PFSK-1 (cell line): Measurements from ENCODE around the gene TTBK2.

Source experiments
- FOXP2 ChIP-seq: optimal IDR thresholded peaks from 2 replicates; pipeline ENCODE3; 2011; ENCODE audit warnings: borderline replicate concordance, control low read depth, inconsistent platforms; ENCODE audit not compliant: insufficient read depth; ENCODE audit errors: extremely low read length, extremely low read depth
- POLR2AphosphoS5 ChIP-seq: IDR thresholded peaks from 2 replicates; pipeline ENCODE4 v1.6.1; 2012; ENCODE audit warnings: low read depth, mild to moderate bottlenecking, control low read depth, low read length, moderate library complexity
- SIN3A ChIP-seq: IDR thresholded peaks from 2 replicates; pipeline ENCODE4 v1.6.1; 2012; ENCODE audit warnings: mild to moderate bottlenecking, low read length, moderate library complexity, borderline replicate concordance; ENCODE audit not compliant: insufficient read depth
- TAF1 ChIP-seq: IDR thresholded peaks from 2 replicates; pipeline ENCODE4 v1.6.1; 2012; ENCODE audit warnings: low read length, control low read depth, borderline replicate concordance; ENCODE audit not compliant: insufficient read depth
- TF ChIP-seq, protein P1 (sequence below), 2 experiments: IDR thresholded peaks; 2 replicates each; pipeline versions ENCODE4 v1.6.1 to v1.8.0; 2011 to 2012; ENCODE audit warnings: low read depth in 2 of 2, low read length in 2 of 2, control low read depth in 1 of 2, inconsistent platforms in 1 of 2, mild to moderate bottlenecking in 1 of 2, moderate library complexity in 1 of 2; ENCODE audit not compliant: insufficient read depth in 1 of 2

DNA sequence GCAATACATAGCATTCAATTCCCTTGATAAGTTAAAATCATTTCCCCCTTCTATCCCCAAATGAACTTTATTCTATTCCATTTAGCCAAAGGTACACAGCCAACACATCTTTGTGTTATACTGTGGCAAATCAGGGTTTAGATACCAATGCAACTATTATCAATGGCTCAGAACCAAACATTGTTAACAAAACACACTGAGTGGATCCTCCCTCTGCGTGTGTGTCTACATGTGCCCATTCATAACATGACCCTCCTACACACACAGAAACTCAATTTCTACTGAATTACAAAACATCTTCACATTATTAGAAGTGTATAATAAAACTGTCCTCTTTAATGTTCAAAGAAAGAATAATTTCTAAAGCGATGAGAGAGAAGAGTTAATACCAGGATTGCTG, 1.3 kb downstream of the TTBK2 start:
- TF ChIP-seq POLR2AphosphoS5 (no peak), SIN3A (peak; percentile 66; the same call in 1 of the 2 replicates), TAF1 (no peak), FOXP2 (no peak)
- TF ChIP-seq, protein P1, sequence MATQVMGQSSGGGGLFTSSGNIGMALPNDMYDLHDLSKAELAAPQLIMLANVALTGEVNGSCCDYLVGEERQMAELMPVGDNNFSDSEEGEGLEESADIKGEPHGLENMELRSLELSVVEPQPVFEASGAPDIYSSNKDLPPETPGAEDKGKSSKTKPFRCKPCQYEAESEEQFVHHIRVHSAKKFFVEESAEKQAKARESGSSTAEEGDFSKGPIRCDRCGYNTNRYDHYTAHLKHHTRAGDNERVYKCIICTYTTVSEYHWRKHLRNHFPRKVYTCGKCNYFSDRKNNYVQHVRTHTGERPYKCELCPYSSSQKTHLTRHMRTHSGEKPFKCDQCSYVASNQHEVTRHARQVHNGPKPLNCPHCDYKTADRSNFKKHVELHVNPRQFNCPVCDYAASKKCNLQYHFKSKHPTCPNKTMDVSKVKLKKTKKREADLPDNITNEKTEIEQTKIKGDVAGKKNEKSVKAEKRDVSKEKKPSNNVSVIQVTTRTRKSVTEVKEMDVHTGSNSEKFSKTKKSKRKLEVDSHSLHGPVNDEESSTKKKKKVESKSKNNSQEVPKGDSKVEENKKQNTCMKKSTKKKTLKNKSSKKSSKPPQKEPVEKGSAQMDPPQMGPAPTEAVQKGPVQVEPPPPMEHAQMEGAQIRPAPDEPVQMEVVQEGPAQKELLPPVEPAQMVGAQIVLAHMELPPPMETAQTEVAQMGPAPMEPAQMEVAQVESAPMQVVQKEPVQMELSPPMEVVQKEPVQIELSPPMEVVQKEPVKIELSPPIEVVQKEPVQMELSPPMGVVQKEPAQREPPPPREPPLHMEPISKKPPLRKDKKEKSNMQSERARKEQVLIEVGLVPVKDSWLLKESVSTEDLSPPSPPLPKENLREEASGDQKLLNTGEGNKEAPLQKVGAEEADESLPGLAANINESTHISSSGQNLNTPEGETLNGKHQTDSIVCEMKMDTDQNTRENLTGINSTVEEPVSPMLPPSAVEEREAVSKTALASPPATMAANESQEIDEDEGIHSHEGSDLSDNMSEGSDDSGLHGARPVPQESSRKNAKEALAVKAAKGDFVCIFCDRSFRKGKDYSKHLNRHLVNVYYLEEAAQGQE (IDR thresholded peaks at IDR 0.05; ENCODE audit: insufficient read depth in 1 of 2, low read depth in 2 of 2, low read length in 2 of 2) = no peak
